Osteoblast (primary cell): ENCODE data around the gene SMTNL1. TPM values are rescaled to one million over a fixed set of nuclear protein-coding genes. Genes with fewer than 3 reads are reported as not detected.

ENCODE experiments used
- DNase-seq: peaks from one replicate; pipeline ENCODE4 v3.0.0; 2011; ENCODE audit warnings: low spot score, mixed read lengths; ENCODE audit not compliant: insufficient read length; ENCODE audit errors: missing footprints
- H2AFZ ChIP-seq: 2 replicates; pipeline ENCODE4 v1.6.0; 2011; ENCODE audit warnings: mild to moderate bottlenecking, low read length
- H3K27ac ChIP-seq: 2 replicates; pipeline ENCODE4 v1.5.1; 2011; ENCODE audit warnings: mild to moderate bottlenecking, low read depth, low read length, moderate library complexity
- H3K27me3 ChIP-seq: 2 replicates; pipeline ENCODE4 v1.6.0; 2012; ENCODE audit warnings: mild to moderate bottlenecking, control low read depth, inconsistent platforms, low read length, moderate library complexity; ENCODE audit not compliant: insufficient read depth
- H3K36me3 ChIP-seq: 2 replicates; pipeline ENCODE4 v1.5.1; 2011; ENCODE audit warnings: mild to moderate bottlenecking, low read length, control low read depth, moderate library complexity; ENCODE audit not compliant: insufficient read depth
- H3K4me1 ChIP-seq: 2 replicates; pipeline ENCODE4 v1.5.1; 2011; ENCODE audit warnings: mild to moderate bottlenecking, low read length, control low read depth, moderate library complexity; ENCODE audit not compliant: insufficient read depth
- H3K4me2 ChIP-seq: 2 replicates; pipeline ENCODE4 v1.6.0; 2011; ENCODE audit warnings: mild to moderate bottlenecking, low read length; ENCODE audit not compliant: insufficient read depth
- H3K4me3 ChIP-seq: fragments of 200-600 bp; sonication (generic); 3 replicates; pipeline ENCODE4 v1.5.1; 2012; ENCODE audit warnings: mild to moderate bottlenecking, low read length, inconsistent platforms; ENCODE audit not compliant: insufficient read depth
- H3K79me2 ChIP-seq: 2 replicates; pipeline ENCODE4 v1.6.0; 2012; ENCODE audit warnings: mild to moderate bottlenecking, low read length, control low read depth, inconsistent platforms; ENCODE audit not compliant: insufficient read depth
- H3K9me3 ChIP-seq: 2 replicates; pipeline ENCODE4 v1.5.1; 2011; ENCODE audit warnings: low read depth, low read length, control low read depth
- H4K20me1 ChIP-seq: 2 replicates; pipeline ENCODE4 v1.6.0; 2012; ENCODE audit warnings: mild to moderate bottlenecking, low read length, control low read depth; ENCODE audit not compliant: insufficient read depth
- CTCF ChIP-seq: IDR thresholded peaks from 2 replicates; pipeline ENCODE4 v1.5.1; 2011; ENCODE audit warnings: mild to moderate bottlenecking, low read depth, low read length, moderate library complexity; ENCODE audit errors: extremely low read depth
- total RNA-seq: library from RNA; depleted of rRNA; stranded (reverse); fragments of >200 nt; gene quantifications from 2 replicates; pipeline ENCODE4 v1.2.3, GENCODE V29; 2012

SMTNL1 gene
- total RNA-seq, 1 donor, result not detected

- no peaks in the 10 kb centered on the region for H4K20me1 ChIP-seq
- no peaks in the 10 kb centered on the region for H3K79me2 ChIP-seq
- H3K36me3 ChIP-seq, result no peaks in the 10 kb centered on the region
- no peaks in the 10 kb centered on the region for H3K27me3 ChIP-seq
- no peak overlapping the region for H3K4me3 ChIP-seq
- no peak overlapping the region for H3K27ac ChIP-seq
- no peaks in the 10 kb centered on the region for H3K9me3 ChIP-seq
- no peak for TF ChIP-seq CTCF
- DNase-seq, result peak; percentile 78
- no peak overlapping the region for H2AFZ ChIP-seq
- H3K4me1 ChIP-seq, result peaks cover 9% of the 10 kb centered on the region
- H3K4me2 ChIP-seq, result no peak overlapping the region
Measured at GRCh38 chr11:57502870-57503269, 34.5 kb upstream of the SMTNL1 start.

GRCh38 chr11:57504511-57504910, 32.9 kb upstream of the SMTNL1 start:
- Histone ChIP-seq H3K27me3 (no peaks in the 10 kb centered on the region), H3K27ac (no peak overlapping the region), H3K9me3 (no peaks in the 10 kb centered on the region), H3K4me3 (no peak overlapping the region), H3K4me2 (no peak overlapping the region), H2AFZ (no peak overlapping the region), H3K4me1 (peaks cover 5% of the 10 kb centered on the region), H3K79me2 (no peaks in the 10 kb centered on the region), H4K20me1 (no peaks in the 10 kb centered on the region), H3K36me3 (no peaks in the 10 kb centered on the region)
- DNase-seq, result no peak
- TF ChIP-seq CTCF, result no peak

GRCh38 chr11:57506522-57506921, 30.9 kb upstream of the SMTNL1 start:
- Histone ChIP-seq H3K9me3 (no peaks in the 10 kb centered on the region), H3K4me2 (no peak overlapping the region), H3K4me3 (no peak overlapping the region), H4K20me1 (no peaks in the 10 kb centered on the region), H3K79me2 (no peaks in the 10 kb centered on the region), H3K4me1 (no peaks in the 10 kb centered on the region), H3K27me3 (no peaks in the 10 kb centered on the region), H2AFZ (no peak overlapping the region), H3K36me3 (no peaks in the 10 kb centered on the region), H3K27ac (no peak overlapping the region)
- TF ChIP-seq CTCF, result no peak
- DNase-seq, result no peak

GRCh38 chr11:57508341-57509170, 28.8 kb upstream of the SMTNL1 start:
- Histone ChIP-seq H3K4me2 (no peak overlapping the region), H3K36me3 (no peaks in the 10 kb centered on the region), H3K27me3 (no peaks in the 10 kb centered on the region), H3K79me2 (no peaks in the 10 kb centered on the region), H3K27ac (no peak overlapping the region), H3K4me1 (no peaks in the 10 kb centered on the region), H3K9me3 (no peaks in the 10 kb centered on the region), H4K20me1 (no peaks in the 10 kb centered on the region), H2AFZ (no peak overlapping the region), H3K4me3 (no peak overlapping the region)
- no peak for DNase-seq
- no peak for TF ChIP-seq CTCF
